Right cardiac atrium (tissue), 5 donors: ENCODE measurements around the gene AKR1D1. TPM values are rescaled to one million over a fixed set of nuclear protein-coding genes. Genes with fewer than 3 reads are reported as not detected.
A peak's percentile ranks its signal among the peaks of the same experiment; 100 is the strongest.
"Not testable (repeated sequence)": the region's sequence is repeated elsewhere in the genome, so short reads cannot be mapped to it uniquely, and the experiment has no call there.

ENCODE experiments used
- ATAC-seq, 2 donors: fragments of 200-7000 bp; cut with Tn5 transposase; one replicate each; pipeline versions ENCODE4 v1.8.0 to v1.9.1; 2020; ENCODE audit warnings: moderate library complexity in 2 of 2, mild to moderate bottlenecking in 1 of 2
- DNase-seq, 3 donors: peaks; one replicate each; pipeline ENCODE4 v3.0.0-alpha.2; 2020
- H3K27ac ChIP-seq: one replicate; pipeline ENCODE4 v1.5.1; 2013; ENCODE audit warnings: mild to moderate bottlenecking, low read length, control low read depth, moderate library complexity
- H3K27me3 ChIP-seq: one replicate; pipeline ENCODE4 v1.6.1; 2013; ENCODE audit not compliant: control insufficient read depth, insufficient read depth
- H3K4me1 ChIP-seq: one replicate; pipeline ENCODE4 v1.6.1; 2013; ENCODE audit warnings: low read length; ENCODE audit not compliant: control insufficient read depth, insufficient read depth
- H3K4me3 ChIP-seq: one replicate; pipeline ENCODE4 v1.5.1; 2013; ENCODE audit warnings: low read length, control low read depth
- H3K9me3 ChIP-seq: one replicate; pipeline ENCODE4 v1.6.1; 2013; ENCODE audit warnings: low read length; ENCODE audit not compliant: control insufficient read depth
- WGBS: extraction: QIAGEN DNeasy Blood & Tissue Kit; methylation state at CpG from one replicate; pipeline ENCODE4 v1.1.7; 2013; 5-methylcytosine and 5-hydroxymethylcytosine counted together
- intact Hi-C, 4 donors: fragments of 100-400 bp; cut with DNase I; formaldehyde crosslinking; loops; one replicate each; pipeline versions ENCODE4 v1.11.0 to v1.14.0; 2022 to 2023
- polyA plus RNA-seq: library from polyadenylated mRNA; stranded (reverse); fragments of 200-250 nt; gene quantifications from one replicate; pipeline ENCODE4 v1.2.3, GENCODE V29; 2013
- total RNA-seq, 4 donors: library from RNA; stranded (reverse); fragmentation: NEBNext Ultra II Directional; extraction: Animal tissue kit (Norgen Biotek cat#: 25700); gene quantifications; one replicate each; pipeline ENCODE4 v1.2.1, GENCODE V29; 2021
- donor health status: healthy with polysubstance abuse.
- donor health status: DM: no; HTN: yes; CAD: no.
- donor health status: DM: no; HTN: no; CAD: no.
- donor health status: DM: no; HTN: yes; CAD: no; lungs with severe emphysema.
- donor health status: DM: yes; HTN: yes; CAD: no.

Gene AKR1D1
- total and polyA plus RNA-seq, 5 donors: not detected

- H3K27ac ChIP-seq: no peak overlapping the region
- 97% methylated on average over 23 of the region's 23 CpGs for WGBS
- DNase-seq: peak in 1 of 3 donors; percentile 51
- no peaks in the 10 kb centered on the region for H3K9me3 ChIP-seq
- H3K27me3 ChIP-seq: no peaks in the 10 kb centered on the region
- ATAC-seq: no peak
- intact Hi-C loops: no loop called here
- H3K4me3 ChIP-seq: no peak overlapping the region
- no peaks in the 10 kb centered on the region for H3K4me1 ChIP-seq
Measured at GRCh38 chr7:138122162-138122561, 45.9 kb downstream of the AKR1D1 start.

GRCh38 chr7:138125119-138125518, 48.9 kb downstream of the AKR1D1 start:
- H3K9me3 ChIP-seq: no peaks in the 10 kb centered on the region
- DNase-seq (no peak), ATAC-seq (no peak)
- intact Hi-C loops: no loop called here
- 59% methylated on average over 2 of the region's 2 CpGs for WGBS
- H3K27me3 ChIP-seq: no peaks in the 10 kb centered on the region
- no peak overlapping the region for H3K27ac ChIP-seq
- no peak overlapping the region for H3K4me3 ChIP-seq
- H3K4me1 ChIP-seq: no peaks in the 10 kb centered on the region

- Histone ChIP-seq H3K27ac (no peak overlapping the region), H3K9me3 (no peaks in the 10 kb centered on the region), H3K27me3 (no peaks in the 10 kb centered on the region), H3K4me3 (no peak overlapping the region), H3K4me1 (no peaks in the 10 kb centered on the region)
- WGBS: 77% methylated on average over 2 of the region's 2 CpGs
- intact Hi-C loops: no loop called here
- DNase-seq: no peak
- peak in 1 of 2 donors; percentile 41 for ATAC-seq
Measured at GRCh38 chr7:138125598-138126111, 49.4 kb downstream of the AKR1D1 start.

- 84% methylated on average over 2 of the region's 2 CpGs for WGBS
- DNase-seq (no peak), ATAC-seq (no peak)
- Histone ChIP-seq H3K27me3 (no peaks in the 10 kb centered on the region), H3K9me3 (no peaks in the 10 kb centered on the region), H3K27ac (no peak overlapping the region), H3K4me3 (no peak overlapping the region), H3K4me1 (no peaks in the 10 kb centered on the region)
- intact Hi-C loops: no loop called here
Measured at GRCh38 chr7:138126928-138127327, 50.7 kb downstream of the AKR1D1 start.

GRCh38 chr7:138127996-138128395, 51.7 kb downstream of the AKR1D1 start:
- H3K9me3 ChIP-seq: no peaks in the 10 kb centered on the region
- intact Hi-C loops: no loop called here
- ATAC-seq: no peak
- no peak for DNase-seq
- no peak overlapping the region for H3K27ac ChIP-seq
- no peak overlapping the region for H3K4me3 ChIP-seq
- no peaks in the 10 kb centered on the region for H3K27me3 ChIP-seq
- WGBS: 39% methylated on average over 2 of the region's 2 CpGs
- H3K4me1 ChIP-seq: no peaks in the 10 kb centered on the region

- WGBS: 95% methylated on average over 3 of the region's 3 CpGs
- no peak overlapping the region for H3K27ac ChIP-seq
- no peaks in the 10 kb centered on the region for H3K9me3 ChIP-seq
- H3K27me3 ChIP-seq: no peaks in the 10 kb centered on the region
- ATAC-seq (no peak), DNase-seq (no peak)
- H3K4me1 ChIP-seq: no peaks in the 10 kb centered on the region
- intact Hi-C loops: no loop called here
- H3K4me3 ChIP-seq: no peak overlapping the region
Measured at GRCh38 chr7:138129551-138130165, 53.4 kb downstream of the AKR1D1 start.

GRCh38 chr7:138137423-138138171, 61.3 kb downstream of the AKR1D1 start:
- ATAC-seq: no peak
- Histone ChIP-seq H3K27ac (no peak overlapping the region), H3K9me3 (no peaks in the 10 kb centered on the region), H3K4me1 (no peaks in the 10 kb centered on the region), H3K4me3 (no peak overlapping the region), H3K27me3 (no peaks in the 10 kb centered on the region)
- DNase-seq: no peak
- intact Hi-C loops: no loop called here
- 72% methylated on average over 2 of the region's 2 CpGs for WGBS

GRCh38 chr7:138138244-138138643, 62.0 kb downstream of the AKR1D1 start:
- H3K27me3 ChIP-seq: no peaks in the 10 kb centered on the region
- no peak overlapping the region for H3K4me3 ChIP-seq
- ATAC-seq (no peak), DNase-seq (no peak)
- intact Hi-C loops: no loop called here
- H3K9me3 ChIP-seq: no peaks in the 10 kb centered on the region
- H3K4me1 ChIP-seq: no peaks in the 10 kb centered on the region
- H3K27ac ChIP-seq: no peak overlapping the region
- 56% methylated on average over 3 of the region's 3 CpGs for WGBS

- H3K9me3 ChIP-seq: no peaks in the 10 kb centered on the region
- intact Hi-C loops: no loop called here
- no peaks in the 10 kb centered on the region for H3K4me1 ChIP-seq
- ATAC-seq (no peak), DNase-seq (no peak)
- no peak overlapping the region for H3K27ac ChIP-seq
- no peaks in the 10 kb centered on the region for H3K27me3 ChIP-seq
- no peak overlapping the region for H3K4me3 ChIP-seq
Measured at GRCh38 chr7:138142583-138143201, 66.4 kb downstream of the AKR1D1 start.

- H3K4me3 ChIP-seq: no peak overlapping the region
- ATAC-seq (no peak), DNase-seq (no peak)
- no peaks in the 10 kb centered on the region for H3K9me3 ChIP-seq
- WGBS: 80% methylated on average over 2 of the region's 2 CpGs
- H3K27ac ChIP-seq: no peak overlapping the region
- intact Hi-C loops: no loop called here
- H3K27me3 ChIP-seq: no peaks in the 10 kb centered on the region
- no peaks in the 10 kb centered on the region for H3K4me1 ChIP-seq
Measured at GRCh38 chr7:138144958-138145357, 68.7 kb downstream of the AKR1D1 start.

- WGBS: 93% methylated on average over 19 of the region's 19 CpGs
- not testable (repeated sequence) for ATAC-seq, DNase-seq
Measured at GRCh38 chr7:138146221-138146620, 70.0 kb downstream of the AKR1D1 start.

More at GRCh38 chr7:138146221-138146620, 70.0 kb downstream of the AKR1D1 start:
- H3K27ac ChIP-seq, H3K9me3 ChIP-seq, H3K27me3 ChIP-seq, intact Hi-C loops, H3K4me1 ChIP-seq, H3K4me3 ChIP-seq: not testable (repeated sequence)
